Measurements from ENCODE around the gene PTCHD1. TPM values are rescaled to one million over a fixed set of nuclear protein-coding genes. Genes with fewer than 3 reads are reported as not detected.

PTCHD1 gene
- total and polyA plus RNA-seq, 2 of the 4 experiments (the other 2 are of a cell fraction): not detected

DNA sequence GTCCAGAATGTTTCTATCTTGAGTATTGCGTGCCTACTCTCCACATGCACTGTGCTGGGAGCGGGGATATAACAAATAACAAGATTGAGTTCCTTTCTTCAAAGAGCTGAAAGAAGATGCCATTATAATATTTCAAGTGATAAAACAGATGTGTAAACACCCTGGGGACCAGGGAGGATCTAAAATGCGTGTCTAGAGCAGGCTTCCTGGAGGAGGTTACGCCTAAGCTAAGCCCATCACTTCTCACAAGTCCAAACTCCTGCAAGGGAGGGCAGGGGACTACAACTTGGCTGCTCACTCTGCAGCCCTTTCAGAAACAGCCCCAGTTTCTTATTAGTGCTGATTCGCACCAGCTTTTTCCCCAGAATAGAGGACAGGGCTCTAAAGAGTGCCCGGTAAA, 21.5 kb downstream of the PTCHD1 start:
- Histone ChIP-seq H3K36me3 (ENCODE audit: control insufficient read depth, insufficient read depth, low read length) (no peaks in the 10 kb centered on the region), H3K18ac (ENCODE audit: low read depth, low read length) (no peak overlapping the region), H2AK9ac (replicated peaks; ENCODE audit: low read depth, low read length, poor library complexity) (no peak overlapping the region), H3K9ac (ENCODE audit: low read depth, low read length) (no peak overlapping the region), H4K5ac (ENCODE audit: low read depth, low read length) (no peak overlapping the region), H3K9me1 (ENCODE audit: insufficient read depth, low read length) (no peaks in the 10 kb centered on the region), H2AK5ac (ENCODE audit: low read depth, low read length) (no peak overlapping the region), H3K4me3 (ENCODE audit: insufficient read depth, low read depth, low read length) (no peak overlapping the region), H4K91ac (ENCODE audit: insufficient read depth, low read depth, low read length) (no peak overlapping the region), H2BK20ac (ENCODE audit: low read depth, low read length) (no peak overlapping the region), H3K4ac (ENCODE audit: low read depth, low read length) (no peak overlapping the region), H3K9me3 (ENCODE audit: control insufficient read depth, insufficient read depth, low read length) (no peaks in the 10 kb centered on the region), H4K8ac (ENCODE audit: low read depth in 2 of 2, low read length in 2 of 2) (no peak overlapping the region), H3K79me1 (ENCODE audit: low read depth in 1 of 2, low read length in 2 of 2) (no peaks in the 10 kb centered on the region), H3K23ac (ENCODE audit: low read depth, low read length) (no peak overlapping the region), H3K14ac (replicated peaks; ENCODE audit: low read depth, low read length) (no peak overlapping the region), H3K27ac (ENCODE audit: insufficient read depth, low read length) (no peak overlapping the region), H3K27me3 (ENCODE audit: control insufficient read depth, insufficient read depth, low read length) (no peaks in the 10 kb centered on the region), H3K4me2 (ENCODE audit: low read depth, low read length) (no peak overlapping the region), H2BK5ac (ENCODE audit: low read depth, low read length, poor library complexity, severe bottlenecking) (no peak overlapping the region), H2AFZ (replicated peaks; ENCODE audit: low read length, poor library complexity) (no peak overlapping the region), H3K4me1 (ENCODE audit: control insufficient read depth, insufficient read depth, low read length) (no peaks in the 10 kb centered on the region), H4K20me1 (ENCODE audit: insufficient read depth, low read length) (no peaks in the 10 kb centered on the region), H3K56ac (ENCODE audit: extremely low read depth, insufficient read depth, low read length) (no peak overlapping the region), H2BK120ac (ENCODE audit: low read depth, low read length) (no peak overlapping the region), H2BK15ac (ENCODE audit: low read depth, low read length) (no peak overlapping the region)
- no TSS peak for BruUV-seq (replicated peaks)
- DNase-seq: no peak
- intact Hi-C loops (cut with micrococcal nuclease) (no loop called here), dilution Hi-C loops (cut with HindIII; ENCODE audit: low sequenced_read_pairs, unreplicated experiment) (no loop called here), in situ Hi-C loops (cut with MboI; ENCODE audit: low sequenced_read_pairs) (no loop called here)
- no CpG with 5 or more reads among the region's 6 CpGs for WGBS, 2 experiments (ENCODE audit: extremely low coverage in 2 of 2, insufficient read length in 1 of 2)
- ATAC-seq (ENCODE audit: low read depth): no peak
- CTCF ChIA-PET: no interaction called here
- POLR2A ChIA-PET (ENCODE audit: unreplicated experiment): no interaction called here
- TF ChIP-seq, protein P1, sequence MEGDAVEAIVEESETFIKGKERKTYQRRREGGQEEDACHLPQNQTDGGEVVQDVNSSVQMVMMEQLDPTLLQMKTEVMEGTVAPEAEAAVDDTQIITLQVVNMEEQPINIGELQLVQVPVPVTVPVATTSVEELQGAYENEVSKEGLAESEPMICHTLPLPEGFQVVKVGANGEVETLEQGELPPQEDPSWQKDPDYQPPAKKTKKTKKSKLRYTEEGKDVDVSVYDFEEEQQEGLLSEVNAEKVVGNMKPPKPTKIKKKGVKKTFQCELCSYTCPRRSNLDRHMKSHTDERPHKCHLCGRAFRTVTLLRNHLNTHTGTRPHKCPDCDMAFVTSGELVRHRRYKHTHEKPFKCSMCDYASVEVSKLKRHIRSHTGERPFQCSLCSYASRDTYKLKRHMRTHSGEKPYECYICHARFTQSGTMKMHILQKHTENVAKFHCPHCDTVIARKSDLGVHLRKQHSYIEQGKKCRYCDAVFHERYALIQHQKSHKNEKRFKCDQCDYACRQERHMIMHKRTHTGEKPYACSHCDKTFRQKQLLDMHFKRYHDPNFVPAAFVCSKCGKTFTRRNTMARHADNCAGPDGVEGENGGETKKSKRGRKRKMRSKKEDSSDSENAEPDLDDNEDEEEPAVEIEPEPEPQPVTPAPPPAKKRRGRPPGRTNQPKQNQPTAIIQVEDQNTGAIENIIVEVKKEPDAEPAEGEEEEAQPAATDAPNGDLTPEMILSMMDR (conservative IDR thresholded peaks at IDR 0.05; ENCODE audit: low read depth, low read length): no peak
- TF ChIP-seq MAFK (IDR thresholded peaks at IDR 0.05; ENCODE audit: low read depth, low read length): no peak
- no peak for TF ChIP-seq BHLHE40 (IDR thresholded peaks at IDR 0.05; ENCODE audit: low read depth, low read length)
- no peak for TF ChIP-seq RCOR1 (IDR thresholded peaks at IDR 0.05; ENCODE audit: insufficient replicate concordance, low read length)
- no peak for TF ChIP-seq RFX5 (IDR thresholded peaks at IDR 0.05; ENCODE audit: low read depth, low read length)
- TF ChIP-seq MAZ (IDR thresholded peaks at IDR 0.05; ENCODE audit: borderline replicate concordance, low read depth, low read length): no peak
